Adipose tissue (tissue), 3 donors: ENCODE results near the gene PTK7. TPM values are rescaled to one million over a fixed set of nuclear protein-coding genes. Genes with fewer than 3 reads are reported as not detected.
"Not testable (repeated sequence)": the region's sequence is repeated elsewhere in the genome, so short reads cannot be mapped to it uniquely, and the experiment has no call there.

Experiments used
- H3K27ac ChIP-seq: one replicate; pipeline ENCODE4 v1.5.1; 2013; ENCODE audit warnings: low read depth, low read length
- WGBS, 3 donors: extraction: QIAGEN DNeasy Blood & Tissue Kit; methylation state at CpG; one replicate each; pipeline ENCODE4 v1.1.7; 2013; 5-methylcytosine and 5-hydroxymethylcytosine counted together
- polyA plus RNA-seq, 3 donors: library from polyadenylated mRNA; stranded (reverse); fragments of 200-250 nt; gene quantifications; one replicate each; pipeline ENCODE4 v1.2.3, GENCODE V29; 2013
- donor health status: healthy with polysubstance abuse.
- donor health status: Bipolar disorder and iron deficiency.
- donor health status: healthy.

Gene PTK7
- polyA plus RNA-seq, 3 donors = 6.6 to 15.7 (median 11.2) TPM

DNA sequence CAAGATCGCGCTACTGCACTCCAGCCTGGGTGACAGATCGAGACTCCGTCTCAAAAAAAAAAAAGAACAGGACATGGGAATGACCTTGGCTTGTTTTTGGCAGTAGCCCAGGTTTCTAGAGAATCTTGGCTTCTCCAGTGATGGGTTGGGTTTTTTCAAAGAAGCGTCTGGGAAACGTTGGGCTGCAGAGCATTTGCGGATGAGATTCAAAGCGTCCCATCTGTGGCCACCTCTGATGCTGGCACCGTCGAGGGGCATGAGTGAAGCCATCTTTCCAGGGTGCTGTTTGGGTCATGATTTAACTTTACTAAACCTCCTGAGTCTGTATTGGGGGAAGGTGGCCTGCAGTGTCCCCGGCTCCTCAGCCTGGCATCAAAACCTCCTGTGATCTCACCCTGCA is 51.8 kb downstream of the PTK7 start:
- no peak overlapping the region for H3K27ac ChIP-seq
- 52 to 66% (median 54%) methylated on average over 11 of the region's 11 CpGs for WGBS, 3 donors

- WGBS, 3 donors = 89 to 96% (median 90%) methylated on average over 16 of the region's 16 CpGs
These were observed 52.8 kb downstream of the PTK7 start for GRCh38 chr6:43128926-43129325.

GRCh38 chr6:43129434-43130194 is 53.5 kb downstream of the PTK7 start:
- H3K27ac ChIP-seq = no peak overlapping the region
- 53 to 66% (median 61%) methylated on average over 15 of the region's 15 CpGs for WGBS, 3 donors

More at GRCh38 chr6:43128926-43129325, 52.8 kb downstream of the PTK7 start:
- H3K27ac ChIP-seq = no peak overlapping the region

DNA sequence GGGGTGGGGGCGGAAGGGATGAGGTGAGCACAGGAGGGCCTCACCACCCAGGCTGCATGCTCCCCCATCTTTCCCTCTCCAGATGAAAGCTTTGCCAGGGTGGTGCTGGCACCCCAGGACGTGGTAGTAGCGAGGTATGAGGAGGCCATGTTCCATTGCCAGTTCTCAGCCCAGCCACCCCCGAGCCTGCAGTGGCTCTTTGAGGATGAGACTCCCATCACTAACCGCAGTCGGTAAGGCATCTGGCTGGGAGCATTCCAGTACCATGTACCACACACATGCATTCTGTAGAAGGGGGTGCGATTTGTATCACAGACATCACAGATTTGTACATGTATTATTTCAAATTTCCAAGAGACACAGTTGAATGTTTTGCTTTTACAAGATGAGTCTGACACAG is 54.3 kb downstream of the PTK7 start:
- 90 to 97% (median 93%) methylated on average over 7 of the region's 7 CpGs for WGBS, 3 donors
- no peak overlapping the region for H3K27ac ChIP-seq

DNA sequence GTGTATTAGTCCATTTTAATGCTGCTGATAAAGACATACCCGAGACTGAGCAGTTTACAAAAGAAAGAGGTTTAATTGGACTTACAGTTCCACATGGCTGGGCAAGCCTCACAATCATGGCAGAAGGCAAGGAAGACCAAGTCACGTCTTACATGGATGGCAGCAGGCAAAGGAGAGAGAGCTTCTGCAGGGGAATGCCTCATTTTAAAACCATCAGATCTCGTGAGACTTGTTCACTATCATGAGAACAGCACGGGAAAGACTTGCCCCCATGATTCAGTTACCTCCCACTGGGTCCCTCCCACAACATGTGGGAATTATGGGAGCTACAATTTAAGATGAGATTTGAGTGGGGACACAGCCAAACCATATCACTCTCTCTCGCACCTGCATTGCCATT is 55.3 kb downstream of the PTK7 start:
- H3K27ac ChIP-seq = not testable (repeated sequence)
- 77 to 86% (median 81%) methylated on average over 5 of the region's 5 CpGs for WGBS, 3 donors

DNA sequence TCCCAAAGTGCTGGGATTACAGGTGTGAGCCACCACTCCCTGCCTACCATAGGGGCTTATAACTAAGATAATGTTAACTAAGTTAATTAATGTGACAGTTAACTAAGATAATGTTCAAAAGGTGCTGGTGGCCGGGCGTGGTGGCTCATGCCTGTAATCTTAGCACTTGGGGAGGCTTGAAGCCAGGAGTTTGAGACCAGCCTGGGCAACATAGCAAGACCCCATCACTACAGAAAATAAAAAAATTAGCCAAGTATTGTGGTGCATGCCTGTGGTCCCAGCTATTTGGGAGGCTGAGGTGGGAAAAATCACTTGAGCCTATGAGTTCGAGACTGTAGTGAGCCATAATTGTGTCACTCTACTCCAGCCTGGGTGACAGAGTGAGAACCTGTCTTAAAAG is 62.2 kb downstream of the PTK7 start:
- WGBS, 3 donors = 94 to 98% (median 96%) methylated on average over 3 of the region's 3 CpGs
- H3K27ac ChIP-seq = no peak overlapping the region

- H3K27ac ChIP-seq = not testable (repeated sequence)
- WGBS, 3 donors = 89 to 92% (median 92%) methylated on average over 11 of the region's 11 CpGs
These were observed 63.9 kb downstream of the PTK7 start for GRCh38 chr6:43139973-43140372.

- 87 to 93% (median 90%) methylated on average over 16 of the region's 16 CpGs for WGBS, 3 donors
- no peak overlapping the region for H3K27ac ChIP-seq
These were observed 65.5 kb downstream of the PTK7 start for GRCh38 chr6:43141644-43142043.

DNA sequence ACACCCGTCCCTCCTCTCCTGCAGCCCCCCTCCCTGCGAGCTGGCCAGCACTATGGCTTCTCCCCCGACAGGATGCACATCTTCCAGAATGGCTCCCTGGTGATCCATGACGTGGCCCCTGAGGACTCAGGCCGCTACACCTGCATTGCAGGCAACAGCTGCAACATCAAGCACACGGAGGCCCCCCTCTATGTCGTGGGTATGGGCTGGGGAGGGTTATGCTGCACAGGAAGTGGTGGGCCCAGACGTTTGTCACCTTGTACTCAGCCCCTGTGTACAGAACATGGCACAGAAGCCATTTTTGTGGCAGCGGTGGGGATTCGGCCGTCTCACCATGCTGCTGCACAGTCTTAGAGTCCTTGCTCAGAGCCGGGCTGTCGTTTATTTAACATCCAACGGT is 66.0 kb downstream of the PTK7 start:
- no peak overlapping the region for H3K27ac ChIP-seq
- 70 to 75% (median 72%) methylated on average over 14 of the region's 14 CpGs for WGBS, 3 donors

DNA sequence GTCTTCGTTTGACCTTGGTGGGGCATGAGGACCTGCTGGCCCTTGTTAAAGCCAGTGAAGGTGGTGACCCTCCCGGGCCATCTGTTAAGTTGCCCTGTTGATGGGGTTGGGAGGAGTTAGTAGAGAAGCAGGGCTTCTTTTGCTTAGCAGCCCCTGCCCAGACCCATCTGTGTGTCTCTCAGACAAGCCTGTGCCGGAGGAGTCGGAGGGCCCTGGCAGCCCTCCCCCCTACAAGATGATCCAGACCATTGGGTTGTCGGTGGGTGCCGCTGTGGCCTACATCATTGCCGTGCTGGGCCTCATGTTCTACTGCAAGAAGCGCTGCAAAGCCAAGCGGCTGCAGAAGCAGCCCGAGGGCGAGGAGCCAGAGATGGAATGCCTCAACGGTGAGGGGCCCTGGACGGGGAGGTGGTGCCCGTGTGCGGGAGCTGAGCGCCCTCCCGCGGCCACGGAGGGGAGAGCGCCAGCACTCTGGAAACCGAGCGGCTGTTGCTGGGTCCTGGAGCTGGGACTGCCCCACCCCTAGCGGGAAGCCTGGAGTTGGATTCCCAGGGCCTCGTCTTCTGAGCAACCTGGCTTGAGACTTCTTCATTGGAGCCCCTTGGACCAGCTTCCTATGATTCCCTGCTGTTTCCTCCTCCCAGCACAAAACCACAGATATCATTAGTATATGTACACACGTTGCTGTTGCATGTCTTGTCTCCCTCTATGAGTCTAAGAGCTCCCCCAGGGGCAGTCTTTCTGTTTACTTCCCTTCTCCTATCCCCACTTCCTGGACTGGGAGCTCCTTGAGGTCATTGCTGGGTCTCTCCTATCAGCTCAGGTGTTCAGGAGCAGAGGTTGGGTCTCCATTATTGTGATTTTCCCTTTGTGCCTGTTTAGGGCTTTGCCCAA is 67.4 kb downstream of the PTK7 start:
- H3K27ac ChIP-seq = no peak overlapping the region
- WGBS, 3 donors = 13 to 18% (median 14%) methylated on average over 24 to 25 of the region's 25 CpGs

- 77 to 79% (median 77%) methylated on average over 6 of the region's 6 CpGs for WGBS, 3 donors
- no peak overlapping the region for H3K27ac ChIP-seq
These were observed 68.8 kb downstream of the PTK7 start for GRCh38 chr6:43144879-43145278.

- WGBS, 3 donors = 77 to 97% (median 95%) methylated on average over 3 of the region's 3 CpGs
- H3K27ac ChIP-seq = no peak overlapping the region
These were observed 70.1 kb downstream of the PTK7 start for GRCh38 chr6:43146261-43146660.

- 94 to 97% (median 95%) methylated on average over 7 to 8 of the region's 8 CpGs for WGBS, 3 donors
- H3K27ac ChIP-seq = no peak overlapping the region
These were observed 70.9 kb downstream of the PTK7 start for GRCh38 chr6:43146709-43147688.

DNA sequence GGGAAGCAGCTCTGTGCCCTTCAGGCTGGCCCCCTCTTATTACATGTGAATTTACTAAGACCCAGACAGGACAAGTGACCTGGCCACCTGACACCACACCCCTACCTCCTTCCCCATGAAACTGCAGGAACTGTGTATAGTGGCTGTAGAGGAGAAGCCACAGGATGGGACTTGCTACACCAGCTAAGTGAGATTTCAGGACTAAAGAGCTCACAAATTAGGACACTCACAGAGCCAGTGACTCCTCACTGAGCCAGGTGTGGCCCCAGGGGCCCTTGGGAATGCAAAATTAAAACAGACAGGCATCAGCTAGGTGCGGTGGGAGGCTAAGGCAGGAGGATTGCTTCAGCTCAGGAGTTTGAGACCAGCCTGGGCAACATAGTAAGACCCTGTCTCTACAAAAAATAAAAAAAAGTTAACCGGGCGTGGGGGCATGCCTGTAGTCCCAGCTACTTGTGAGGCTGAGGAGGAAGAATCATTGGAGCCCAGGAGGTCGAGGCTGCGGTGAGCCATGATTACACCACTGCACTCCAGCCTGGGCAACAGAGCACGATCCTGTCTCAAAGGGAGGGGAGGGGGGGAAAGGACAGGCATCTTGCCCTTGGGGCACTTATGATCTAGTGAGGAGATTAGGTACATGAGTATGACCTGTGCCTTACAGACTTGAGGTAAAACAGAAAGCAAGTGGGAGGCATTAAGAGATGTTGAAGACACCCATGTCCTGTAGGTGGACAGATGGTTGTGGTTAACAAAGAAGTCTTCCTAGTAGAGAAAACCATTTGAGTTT is 71.8 kb downstream of the PTK7 start:
- H3K27ac ChIP-seq = no peak overlapping the region
- 93 to 97% (median 95%) methylated on average over 6 of the region's 6 CpGs for WGBS, 3 donors

- WGBS, 3 donors = 93 to 100% (median 100%) methylated on average over 1 of the region's 1 CpG
- no peak overlapping the region for H3K27ac ChIP-seq
These were observed 73.2 kb downstream of the PTK7 start for GRCh38 chr6:43149265-43149664.

DNA sequence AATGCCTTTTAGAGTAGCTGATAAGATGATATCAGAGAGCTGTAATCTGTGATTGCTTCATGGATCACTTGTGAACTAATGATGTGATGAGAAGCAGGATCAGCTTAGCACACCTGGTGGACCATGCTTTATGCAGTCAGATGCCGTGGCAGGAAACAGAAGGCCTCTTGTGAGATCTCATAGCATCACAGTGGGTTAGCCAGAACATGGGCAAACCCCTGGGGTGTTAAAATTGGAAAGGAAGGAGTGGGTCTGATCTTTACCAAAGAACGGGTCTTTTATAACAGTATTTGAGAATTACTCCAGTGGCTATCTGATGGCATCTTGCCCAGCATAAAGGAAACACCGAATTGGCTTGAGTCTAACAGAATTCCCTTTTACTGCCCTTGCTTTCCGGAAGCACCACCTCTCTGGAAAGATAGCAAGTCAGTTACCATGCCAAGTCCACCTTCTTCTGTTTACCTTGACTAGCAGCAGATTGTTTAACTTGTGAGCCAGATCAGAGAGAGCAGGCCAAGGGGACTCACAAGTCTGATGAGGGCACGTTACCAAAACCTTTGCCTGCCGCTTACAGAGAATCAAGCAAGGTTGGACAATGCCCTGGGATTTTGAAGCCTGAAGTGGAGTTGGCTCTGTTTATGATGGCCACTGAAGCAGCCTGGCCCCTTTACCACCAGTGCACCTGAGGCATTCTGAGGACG is 74.1 kb downstream of the PTK7 start:
- WGBS, 3 donors = 16 to 67% (median 61%) methylated on average over 7 of the region's 7 CpGs
- no peak overlapping the region for H3K27ac ChIP-seq

DNA sequence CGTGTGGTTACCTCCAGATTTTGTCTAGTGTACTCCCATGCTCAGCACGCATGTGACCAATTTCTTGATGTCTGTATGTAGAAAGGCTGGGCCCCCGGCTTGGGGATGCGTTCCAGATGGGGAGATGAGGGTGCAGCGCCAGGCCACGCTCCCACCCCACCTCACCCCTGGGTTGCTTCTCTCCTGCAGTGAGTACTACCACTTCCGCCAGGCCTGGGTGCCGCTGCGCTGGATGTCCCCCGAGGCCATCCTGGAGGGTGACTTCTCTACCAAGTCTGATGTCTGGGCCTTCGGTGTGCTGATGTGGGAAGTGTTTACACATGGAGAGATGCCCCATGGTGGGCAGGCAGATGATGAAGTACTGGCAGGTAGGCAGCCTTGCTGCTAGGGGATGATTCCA is 83.5 kb downstream of the PTK7 start:
- WGBS, 3 donors = 93 to 95% (median 93%) methylated on average over 11 of the region's 11 CpGs
- no peak overlapping the region for H3K27ac ChIP-seq
